ENCODE results near the gene SYNE2. TPM values are rescaled to one million over a fixed set of nuclear protein-coding genes. Genes with fewer than 3 reads are reported as not detected.

Gene SYNE2
- total and polyA plus RNA-seq, 10 of the 15 experiments (the other 5 are each of a cell fraction or from before 2014, with no cell fraction given) = 2.1 to 52.7 (median 38.1) TPM

- TF ChIP-seq, protein P1, sequence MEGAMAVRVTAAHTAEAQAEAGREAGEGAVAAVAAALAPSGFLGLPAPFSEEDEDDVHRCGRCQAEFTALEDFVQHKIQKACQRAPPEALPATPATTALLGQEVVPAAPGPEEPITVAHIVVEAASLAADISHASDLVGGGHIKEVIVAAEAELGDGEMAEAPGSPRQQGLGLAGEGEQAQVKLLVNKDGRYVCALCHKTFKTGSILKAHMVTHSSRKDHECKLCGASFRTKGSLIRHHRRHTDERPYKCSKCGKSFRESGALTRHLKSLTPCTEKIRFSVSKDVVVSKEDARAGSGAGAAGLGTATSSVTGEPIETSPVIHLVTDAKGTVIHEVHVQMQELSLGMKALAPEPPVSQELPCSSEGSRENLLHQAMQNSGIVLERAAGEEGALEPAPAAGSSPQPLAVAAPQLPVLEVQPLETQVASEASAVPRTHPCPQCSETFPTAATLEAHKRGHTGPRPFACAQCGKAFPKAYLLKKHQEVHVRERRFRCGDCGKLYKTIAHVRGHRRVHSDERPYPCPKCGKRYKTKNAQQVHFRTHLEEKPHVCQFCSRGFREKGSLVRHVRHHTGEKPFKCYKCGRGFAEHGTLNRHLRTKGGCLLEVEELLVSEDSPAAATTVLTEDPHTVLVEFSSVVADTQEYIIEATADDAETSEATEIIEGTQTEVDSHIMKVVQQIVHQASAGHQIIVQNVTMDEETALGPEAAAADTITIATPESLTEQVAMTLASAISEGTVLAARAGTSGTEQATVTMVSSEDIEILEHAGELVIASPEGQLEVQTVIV (IDR thresholded peaks at IDR 0.05; ENCODE audit: borderline replicate concordance, partially characterized antibody) = no peak
- TF ChIP-seq SREBF1 (IDR thresholded peaks at IDR 0.05; ENCODE audit: low read length) (no peak), KLF5 (IDR thresholded peaks at IDR 0.05; ENCODE audit: partially characterized antibody) (no peak), SIX5 (IDR thresholded peaks at IDR 0.05; ENCODE audit: low read depth, low read length, severe bottlenecking) (no peak), HDAC2 (IDR thresholded peaks at IDR 0.05) (no peak)
Measured at GRCh38 chr14:64062381-64063115, 209.7 kb downstream of the SYNE2 start (continued).

DNA sequence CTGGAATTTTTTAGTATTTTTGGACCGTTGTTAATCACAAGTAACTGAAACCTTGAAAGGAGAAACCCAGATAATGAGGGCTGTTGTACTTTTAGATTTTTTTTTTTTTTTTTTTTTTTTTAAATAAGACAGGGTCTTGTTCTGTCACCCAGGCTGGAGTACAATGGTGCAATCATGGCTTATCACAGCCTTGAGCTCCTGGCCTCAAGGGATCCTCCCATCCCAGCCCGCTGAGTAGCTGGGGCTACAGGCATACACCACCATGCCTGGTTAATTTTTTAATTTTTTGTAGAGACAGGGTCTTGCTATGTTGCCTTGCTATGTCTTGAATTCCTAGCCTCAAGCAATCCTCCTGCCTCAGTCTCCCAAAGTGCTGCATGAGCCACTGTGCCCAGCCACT is 211.6 kb downstream of the SYNE2 start:
- intact Hi-C loops (cut with micrococcal nuclease; ENCODE audit: unreplicated experiment) = loop anchor here (10.0 kb wide), 1 partner anchor 230 kb away; the partner anchor contains the start of gene ESR2
- DNase-seq (ENCODE audit: low read depth, low spot score) = no peak
- POLR2A ChIA-PET = no interaction called here
- SMC1A ChIA-PET (ENCODE audit: uncharacterized antibody, unreplicated experiment) = no interaction called here
- H4K20me1 ChIP-seq (ENCODE audit: control insufficient read depth, insufficient read depth) = no peaks in the 10 kb centered on the region
- no peak overlapping the region for H3K27ac ChIP-seq (ENCODE audit: control insufficient read depth, insufficient read depth)
- RAD21 ChIA-PET (ENCODE audit: unreplicated experiment) = no interaction called here
- H3K4me1 ChIP-seq (ENCODE audit: control insufficient read depth, insufficient read depth, low read length) = no peaks in the 10 kb centered on the region
- H3K36me3 ChIP-seq (ENCODE audit: control insufficient read depth in 2 of 2, insufficient read depth in 2 of 2, low read length in 1 of 2) = peaks cover 0 to 4% of the 10 kb centered on the region in 2 experiments; a peak in 3 of 4 replicates
- no peak overlapping the region for H3K4me3 ChIP-seq
- WGBS (ENCODE audit: insufficient coverage, insufficient replicate concordance, low lambda C conversion rate, missing lambda C conversion rate) = 100% methylated on average over 2 of the region's 2 CpGs
- ATAC-seq = no peak
- no peak overlapping the region for H3K4me2 ChIP-seq (ENCODE audit: control insufficient read depth, insufficient read depth)
- H2AFZ ChIP-seq (ENCODE audit: control insufficient read depth, low read depth, low read length) = no peak overlapping the region
- in situ Hi-C loops (cut with MboI) = no loop called here
- no peaks in the 10 kb centered on the region for H3K79me2 ChIP-seq (ENCODE audit: control insufficient read depth, insufficient read depth, low read length)
- no peak for FAIRE-seq
- CTCF ChIA-PET = no interaction called here
- no peaks in the 10 kb centered on the region for H3K9me3 ChIP-seq (replicated peaks; ENCODE audit: control insufficient read depth, insufficient read depth, low read length)
- BruUV-seq (replicated peaks) = no TSS peak
- no peaks in the 10 kb centered on the region for H3K27me3 ChIP-seq (replicated peaks in 1 of 2; ENCODE audit: control insufficient read depth in 2 of 2, insufficient read depth in 2 of 2, low read length in 1 of 2)
- no peak overlapping the region for H3K9ac ChIP-seq (ENCODE audit: control insufficient read depth, insufficient read depth, low read length)
- TF ChIP-seq ZNF207 (IDR thresholded peaks at IDR 0.05; ENCODE audit: borderline replicate concordance) (no peak), PBX3 (IDR thresholded peaks at IDR 0.05; ENCODE audit: insufficient replicate concordance, low read depth, low read length) (no peak), PML (IDR thresholded peaks at IDR 0.05; ENCODE audit: low read length) (no peak), WRNIP1 (IDR thresholded peaks at IDR 0.05; ENCODE audit: borderline replicate concordance, low read depth, low read length) (no peak), NFYA (IDR thresholded peaks at IDR 0.05; ENCODE audit: borderline replicate concordance, low read depth, low read length) (no peak), GATAD2B (conservative IDR thresholded peaks at IDR 0.05; ENCODE audit: low read depth) (no peak), ATF7 (IDR thresholded peaks at IDR 0.05; ENCODE audit: low read depth) (no peak), BMI1 (IDR thresholded peaks at IDR 0.05; ENCODE audit: borderline replicate concordance) (no peak), TARDBP (IDR thresholded peaks at IDR 0.05; ENCODE audit: borderline replicate concordance) (no peak), KDM1A (IDR thresholded peaks at IDR 0.05; ENCODE audit: borderline replicate concordance) (no peak), HCFC1 (IDR thresholded peaks at IDR 0.05; ENCODE audit: low read length) (no peak), NFXL1 (IDR thresholded peaks at IDR 0.05; ENCODE audit: borderline replicate concordance) (no peak), HSF1 (IDR thresholded peaks at IDR 0.05; ENCODE audit: low read depth, low read length) (no peak), ZBED1 (IDR thresholded peaks at IDR 0.05; ENCODE audit: borderline replicate concordance) (no peak)
- TF ChIP-seq, protein P2, sequence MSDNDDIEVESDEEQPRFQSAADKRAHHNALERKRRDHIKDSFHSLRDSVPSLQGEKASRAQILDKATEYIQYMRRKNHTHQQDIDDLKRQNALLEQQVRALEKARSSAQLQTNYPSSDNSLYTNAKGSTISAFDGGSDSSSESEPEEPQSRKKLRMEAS (IDR thresholded peaks at IDR 0.05; ENCODE audit: low read depth, low read length) = no peak
